ENCODE measurements around the gene PKD1.

The PKD1 gene

GRCh38 chr16:2180461-2180860, 44.8 kb upstream of the PKD1 start:
- no peak for TF ChIP-seq SP3 (tag by site-specific recombination; IDR thresholded peaks at IDR 0.05)
- no peak for TF ChIP-seq ZNF398 (tag by site-specific recombination; IDR thresholded peaks at IDR 0.05)
- no peak for TF ChIP-seq ZNF280D (tag by site-specific recombination; IDR thresholded peaks at IDR 0.05)
- TF ChIP-seq ZNF302 (tag by site-specific recombination; IDR thresholded peaks at IDR 0.05; ENCODE audit: low read depth) = no peak
- no peak overlapping the region for H3K4me3 ChIP-seq (ENCODE audit: low read depth, low read length)
- no peaks in the 10 kb centered on the region for H3K9me3 ChIP-seq (ENCODE audit: control insufficient read depth, insufficient read depth, low read depth, low read length)
- H3K36me3 ChIP-seq (ENCODE audit: control insufficient read depth in 2 of 2, insufficient read depth in 1 of 2, low read length in 2 of 2) = peaks cover 0 to 38% of the 10 kb centered on the region in 2 experiments; a peak in 1 of 3 replicates
- ChIA-PET CTCF (no interaction called here), POLR2A (interaction anchor here (1.3 kb wide), 1 partner anchor 25 kb away, joined by 13 read pairs; the partner anchor contains the start of gene TRAF7)
- H3K27ac ChIP-seq (ENCODE audit: extremely low read depth, low read depth, low read length) = no peak overlapping the region
- no peaks in the 10 kb centered on the region for H3K4me1 ChIP-seq (ENCODE audit: control insufficient read depth, insufficient read depth, low read length)

GRCh38 chr16:2179576-2179975, 43.9 kb upstream of the PKD1 start:
- Histone ChIP-seq H3K36me3 (ENCODE audit: control insufficient read depth in 2 of 2, insufficient read depth in 1 of 2, low read length in 2 of 2) (peaks cover 0 to 47% of the 10 kb centered on the region in 2 experiments; a peak in 1 of 3 replicates), H3K27ac (ENCODE audit: extremely low read depth, low read depth, low read length) (no peak overlapping the region), H3K9me3 (ENCODE audit: control insufficient read depth, insufficient read depth, low read depth, low read length) (no peaks in the 10 kb centered on the region), H3K4me3 (ENCODE audit: low read depth, low read length) (no peak overlapping the region), H3K4me1 (ENCODE audit: control insufficient read depth, insufficient read depth, low read length) (no peaks in the 10 kb centered on the region)
- ChIA-PET CTCF (interaction anchor here (0.5 kb wide), 1 partner anchor 280 kb away, joined by 4 read pairs; the partner anchor contains the start of gene TEDC2), POLR2A (no interaction called here)
- TF ChIP-seq YY2 (tag by site-specific recombination; IDR thresholded peaks at IDR 0.05) (no peak), ZBTB17 (tag by site-specific recombination; IDR thresholded peaks at IDR 0.05) (no peak), ZNF302 (tag by site-specific recombination; IDR thresholded peaks at IDR 0.05; ENCODE audit: low read depth) (no peak), ZNF777 (tag by site-specific recombination; IDR thresholded peaks at IDR 0.05; ENCODE audit: borderline replicate concordance) (no peak), REPIN1 (tag by site-specific recombination; IDR thresholded peaks at IDR 0.05; ENCODE audit: low read depth) (no peak), HIC1 (tag by site-specific recombination; IDR thresholded peaks at IDR 0.05) (no peak), ZNF513 (tag by site-specific recombination; IDR thresholded peaks at IDR 0.05) (no peak), ZNF670 (tag by site-specific recombination; IDR thresholded peaks at IDR 0.05; ENCODE audit: low read depth) (no peak), GLI2 (tag by site-specific recombination; IDR thresholded peaks at IDR 0.05; ENCODE audit: borderline replicate concordance, low read depth) (no peak), ZNF133 (tag by site-specific recombination; IDR thresholded peaks at IDR 0.05) (no peak), ZNF600 (tag by site-specific recombination; IDR thresholded peaks at IDR 0.05) (no peak)
